CD4-positive, alpha-beta memory T cell (primary cell): ENCODE measurements around the gene RING1. TPM values are rescaled to one million over a fixed set of nuclear protein-coding genes. Genes with fewer than 3 reads are reported as not detected.
A peak's percentile ranks its signal among the peaks of the same experiment; 100 is the strongest.

Experiments
- CTCF ChIA-PET: fragments of 350-600 bp; sonication (Branson Sonifier 250); formaldehyde crosslinking; loops from one replicate; lab custom pipeline; 2021; ENCODE audit warnings: inconsistent platforms; ENCODE audit not compliant: partially characterized antibody; lab: Charles Lee
- POLR2A ChIA-PET: fragments of 350-600 bp; sonication (Branson Sonifier 250); formaldehyde crosslinking; loops from one replicate; lab custom pipeline; 2021; ENCODE audit not compliant: partially characterized antibody; lab: Charles Lee
- DNase-seq, 5 donors: peaks; one replicate each; pipeline versions ENCODE4 v3.0.0 to v3.0.0-alpha.2; 2020 to 2022; ENCODE audit warnings: mixed read lengths in 1 of 5
- H3K27ac ChIP-seq: one replicate; pipeline ENCODE4 v1.7.0; 2013; ENCODE audit warnings: low read depth, low read length
- H3K27me3 ChIP-seq: 2 replicates; pipeline ENCODE4 v1.7.0; 2013; ENCODE audit warnings: mild to moderate bottlenecking, low read length, moderate library complexity; ENCODE audit not compliant: insufficient read depth
- H3K36me3 ChIP-seq: 2 replicates; pipeline ENCODE4 v1.7.0; 2013; ENCODE audit warnings: mild to moderate bottlenecking, low read length, moderate library complexity; ENCODE audit not compliant: insufficient read depth
- H3K4me1 ChIP-seq: 2 replicates; pipeline ENCODE4 v1.7.0; 2013; ENCODE audit warnings: mild to moderate bottlenecking, low read length, moderate library complexity; ENCODE audit not compliant: insufficient read depth
- H3K4me3 ChIP-seq, 2 donors: one replicate each; pipeline ENCODE4 v1.7.0; 2013; ENCODE audit warnings: low read length in 2 of 2, mild to moderate bottlenecking in 1 of 2
- H3K9me3 ChIP-seq, 2 donors: one replicate each; pipeline ENCODE4 v1.7.0; 2013; ENCODE audit warnings: low read length in 2 of 2, control low read depth in 1 of 2; ENCODE audit not compliant: control insufficient read depth in 1 of 2
- H3K27ac Mint-ChIP-seq, 7 donors: one replicate each; pipeline ENCODE4 v1.8.0; 2020 to 2021; ENCODE audit warnings: mixed read lengths in 7 of 7, mild to moderate bottlenecking in 6 of 7, inconsistent platforms in 3 of 7, moderate library complexity in 3 of 7
- H3K27me3 Mint-ChIP-seq, 2 donors: one replicate each; pipeline ENCODE4 v1.8.0; 2020 to 2021; ENCODE audit warnings: mixed read lengths in 2 of 2
- H3K36me3 Mint-ChIP-seq, 2 donors: one replicate each; pipeline ENCODE4 v1.8.0; 2020 to 2021; ENCODE audit warnings: mixed read lengths in 2 of 2, inconsistent platforms in 1 of 2, mild to moderate bottlenecking in 1 of 2
- H3K4me1 Mint-ChIP-seq, 4 donors: one replicate each; pipeline ENCODE4 v1.8.0; 2020 to 2021; ENCODE audit warnings: mixed read lengths in 4 of 4, mild to moderate bottlenecking in 1 of 4
- H3K4me3 Mint-ChIP-seq, 8 donors: one replicate each; pipeline ENCODE4 v1.8.0; 2020 to 2021; ENCODE audit warnings: mixed read lengths in 8 of 8, mild to moderate bottlenecking in 7 of 8, moderate library complexity in 6 of 8, inconsistent platforms in 3 of 8
- H3K9me3 Mint-ChIP-seq, 8 donors: one replicate each; pipeline ENCODE4 v1.8.0; 2020 to 2021; ENCODE audit warnings: mixed read lengths in 8 of 8, mild to moderate bottlenecking in 5 of 8, inconsistent platforms in 3 of 8, moderate library complexity in 1 of 8
- intact Hi-C: fragments of 100-400 bp; cut with micrococcal nuclease; formaldehyde crosslinking; loops from one replicate; pipeline ENCODE4 v1.15.1; 2023
- polyA plus RNA-seq, 2 donors: library from polyadenylated mRNA; unstranded; fragments of 300-500 nt; fragmentation: Illumina TruSeq; gene quantifications; one replicate each; pipeline ENCODE4 v1.2.3, GENCODE V29; 2021
- total RNA-seq, 2 experiments: library from RNA; stranded (reverse); gene quantifications; one replicate each; pipeline ENCODE4 v1.2.3, GENCODE V29; 2021

Gene RING1
- total and polyA plus RNA-seq, 4 experiments from 2014 or later: 3.4 to 38.4 (median 22.3) TPM

DNA sequence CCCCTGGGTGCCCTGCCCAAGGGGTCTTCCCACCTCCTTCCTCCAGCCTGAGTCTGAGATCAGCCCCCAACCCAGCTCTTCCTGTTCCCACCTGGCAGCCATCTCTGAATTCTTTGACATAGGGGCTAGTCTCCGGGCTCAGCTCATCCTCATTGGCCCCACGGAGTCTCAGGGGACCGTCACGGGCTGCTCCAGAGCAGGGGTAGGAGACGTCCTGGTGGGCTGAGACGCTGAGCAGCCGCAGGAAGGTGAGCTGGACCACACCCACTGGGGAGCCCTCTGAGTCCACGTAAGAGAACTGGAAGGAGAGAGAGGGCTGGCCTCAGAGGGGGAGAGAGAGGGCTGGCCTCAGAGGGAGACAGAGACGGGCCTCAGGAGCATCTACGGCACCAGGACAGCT is 44.1 kb upstream of the RING1 start:
- H3K27me3 ChIP-seq: no peaks in the 10 kb centered on the region
- peaks cover 5% of the 10 kb centered on the region for H3K4me1 ChIP-seq
- no peak overlapping the region for H3K4me3 ChIP-seq
- H3K4me3 Mint-ChIP-seq: peak overlapping the region in 1 of 8 donors; percentile 51
- DNase-seq: no peak
- H3K4me1 Mint-ChIP-seq: peaks cover 1 to 11% (median 8%) of the 10 kb centered on the region in 4 donors
- no peak overlapping the region for H3K27ac ChIP-seq
- H3K36me3 ChIP-seq: no peaks in the 10 kb centered on the region
- no peaks in the 10 kb centered on the region for H3K36me3 Mint-ChIP-seq
- no peaks in the 10 kb centered on the region for H3K9me3 ChIP-seq
- CTCF ChIA-PET: interaction anchor here (1.4 to 8.5 kb wide), 3 partner anchors 15 to 84 kb away, joined by 4 to 105 read pairs (median 55); partner anchors contain the start of genes RXRB and SLC39A7
- peak overlapping the region in 1 of 7 donors; percentile 68 for H3K27ac Mint-ChIP-seq
- H3K9me3 Mint-ChIP-seq: peaks cover 0 to 2% (median 0%) of the 10 kb centered on the region in 8 donors
- POLR2A ChIA-PET: no interaction called here
- H3K27me3 Mint-ChIP-seq: peaks cover 2 to 7% of the 10 kb centered on the region in 2 donors
- intact Hi-C loops: no loop called here

- H3K4me3 ChIP-seq: no peak overlapping the region
- CTCF ChIA-PET: interaction anchor here (1.4 to 8.5 kb wide), 3 partner anchors 15 to 83 kb away, joined by 4 to 105 read pairs (median 55); partner anchors contain the start of genes RXRB and SLC39A7
- H3K4me1 Mint-ChIP-seq: peaks cover 1 to 11% (median 8%) of the 10 kb centered on the region in 4 donors
- no peaks in the 10 kb centered on the region for H3K36me3 Mint-ChIP-seq
- H3K27me3 ChIP-seq: no peaks in the 10 kb centered on the region
- POLR2A ChIA-PET: no interaction called here
- H3K27ac ChIP-seq: no peak overlapping the region
- H3K9me3 ChIP-seq: no peaks in the 10 kb centered on the region
- no peak for DNase-seq
- no peaks in the 10 kb centered on the region for H3K36me3 ChIP-seq
- H3K27me3 Mint-ChIP-seq: peaks cover 2 to 7% of the 10 kb centered on the region in 2 donors
- H3K9me3 Mint-ChIP-seq: peaks cover 0 to 2% (median 0%) of the 10 kb centered on the region in 8 donors
- intact Hi-C loops: no loop called here
- peak overlapping the region in 1 of 8 donors; percentile 43 for H3K4me3 Mint-ChIP-seq
- H3K27ac Mint-ChIP-seq: no peak overlapping the region
- peaks cover 5% of the 10 kb centered on the region for H3K4me1 ChIP-seq
These were observed 43.5 kb upstream of the RING1 start for GRCh38 chr6:33164665-33165373.

DNA sequence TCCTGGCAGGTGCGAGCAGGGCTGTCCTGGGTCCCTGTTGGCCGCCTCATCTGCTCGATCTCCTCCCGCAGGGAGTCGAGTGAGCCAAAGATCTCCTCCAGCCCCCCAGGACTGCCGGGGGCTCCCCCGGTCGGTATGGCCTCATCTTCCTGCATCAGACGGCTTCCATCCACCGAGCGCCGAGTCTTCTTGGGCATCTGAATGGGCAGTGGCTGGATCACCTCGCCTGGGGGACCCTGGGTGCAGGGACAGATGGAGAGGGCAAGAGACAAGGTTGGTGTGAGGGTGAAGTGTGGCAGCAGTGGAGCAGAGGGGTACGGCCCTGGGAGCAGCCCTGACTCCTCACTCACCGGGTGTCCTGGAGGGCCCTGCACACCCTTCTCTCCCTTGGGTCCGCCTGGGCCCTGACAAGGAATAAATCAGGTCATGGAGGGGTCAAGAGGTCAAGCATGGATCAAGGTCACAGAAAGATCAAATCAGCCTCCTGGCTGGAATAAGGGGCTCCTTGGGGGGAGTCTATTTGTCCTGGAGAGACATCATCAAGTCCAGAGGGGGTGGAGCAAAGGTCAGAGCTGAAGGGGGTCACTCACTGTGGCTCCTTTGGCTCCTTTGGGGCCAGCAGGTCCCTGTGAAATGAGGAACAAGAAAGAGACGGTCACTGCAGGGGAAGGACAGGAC is 42.6 kb upstream of the RING1 start:
- H3K4me3 Mint-ChIP-seq: no peak overlapping the region
- Histone ChIP-seq H3K9me3 (no peaks in the 10 kb centered on the region), H3K27me3 (no peaks in the 10 kb centered on the region), H3K4me1 (peaks cover 5% of the 10 kb centered on the region), H3K36me3 (no peaks in the 10 kb centered on the region), H3K27ac (no peak overlapping the region), H3K4me3 (no peak overlapping the region)
- H3K36me3 Mint-ChIP-seq: no peaks in the 10 kb centered on the region
- POLR2A ChIA-PET: no interaction called here
- intact Hi-C loops: no loop called here
- no peak overlapping the region for H3K27ac Mint-ChIP-seq
- CTCF ChIA-PET: no interaction called here
- no peak for DNase-seq
- H3K4me1 Mint-ChIP-seq: peaks cover 1 to 11% (median 8%) of the 10 kb centered on the region in 4 donors
- peaks cover 2 to 7% of the 10 kb centered on the region in 2 donors for H3K27me3 Mint-ChIP-seq
- H3K9me3 Mint-ChIP-seq: peaks cover 0 to 2% (median 0%) of the 10 kb centered on the region in 8 donors

- Mint-ChIP-seq H3K9me3 (peaks cover 0 to 2% (median 0%) of the 10 kb centered on the region in 8 donors), H3K27me3 (peaks cover 2% of the 10 kb centered on the region in 2 donors), H3K4me1 (peaks cover 1 to 7% (median 4%) of the 10 kb centered on the region in 4 donors), H3K4me3 (no peak overlapping the region), H3K36me3 (no peaks in the 10 kb centered on the region), H3K27ac (no peak overlapping the region)
- Histone ChIP-seq H3K4me1 (peaks cover 5% of the 10 kb centered on the region), H3K4me3 (no peak overlapping the region), H3K36me3 (no peaks in the 10 kb centered on the region), H3K27ac (no peak overlapping the region), H3K27me3 (no peaks in the 10 kb centered on the region), H3K9me3 (no peaks in the 10 kb centered on the region)
- ChIA-PET POLR2A (no interaction called here), CTCF (no interaction called here)
- intact Hi-C loops: no loop called here
- no peak for DNase-seq
These were observed 41.9 kb upstream of the RING1 start for GRCh38 chr6:33166363-33166762.

DNA sequence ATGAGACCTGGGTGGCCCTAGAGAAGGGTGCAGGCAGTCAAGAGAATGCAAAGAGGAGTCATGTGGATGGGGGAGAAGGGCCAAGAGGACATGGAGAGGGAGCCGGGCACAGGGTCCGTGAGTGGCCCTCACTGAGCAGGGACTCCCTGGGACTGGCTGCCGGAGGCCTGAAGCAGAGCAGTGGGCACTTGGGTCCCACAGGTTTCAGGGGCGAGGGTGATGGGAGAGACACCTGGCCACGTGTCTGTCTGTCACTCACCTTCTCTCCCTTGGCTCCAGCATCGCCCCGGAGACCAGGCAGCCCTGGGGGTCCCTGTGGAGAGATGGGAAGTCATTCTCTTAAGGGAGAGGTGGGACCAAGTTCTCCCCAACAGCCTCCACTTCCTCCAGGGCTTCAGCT is 41.5 kb upstream of the RING1 start:
- Mint-ChIP-seq H3K4me1 (peaks cover 0 to 2% (median under 1%) of the 10 kb centered on the region in 4 donors), H3K36me3 (no peaks in the 10 kb centered on the region), H3K4me3 (no peak overlapping the region), H3K9me3 (peaks cover 0 to 2% (median 0%) of the 10 kb centered on the region in 8 donors), H3K27ac (no peak overlapping the region), H3K27me3 (peaks cover 0 to 2% of the 10 kb centered on the region in 2 donors)
- POLR2A ChIA-PET: no interaction called here
- intact Hi-C loops: no loop called here
- H3K9me3 ChIP-seq: no peaks in the 10 kb centered on the region
- DNase-seq: no peak
- H3K36me3 ChIP-seq: no peaks in the 10 kb centered on the region
- H3K4me3 ChIP-seq: no peak overlapping the region
- no peak overlapping the region for H3K27ac ChIP-seq
- no peaks in the 10 kb centered on the region for H3K27me3 ChIP-seq
- CTCF ChIA-PET: no interaction called here
- peaks cover 3% of the 10 kb centered on the region for H3K4me1 ChIP-seq

DNA sequence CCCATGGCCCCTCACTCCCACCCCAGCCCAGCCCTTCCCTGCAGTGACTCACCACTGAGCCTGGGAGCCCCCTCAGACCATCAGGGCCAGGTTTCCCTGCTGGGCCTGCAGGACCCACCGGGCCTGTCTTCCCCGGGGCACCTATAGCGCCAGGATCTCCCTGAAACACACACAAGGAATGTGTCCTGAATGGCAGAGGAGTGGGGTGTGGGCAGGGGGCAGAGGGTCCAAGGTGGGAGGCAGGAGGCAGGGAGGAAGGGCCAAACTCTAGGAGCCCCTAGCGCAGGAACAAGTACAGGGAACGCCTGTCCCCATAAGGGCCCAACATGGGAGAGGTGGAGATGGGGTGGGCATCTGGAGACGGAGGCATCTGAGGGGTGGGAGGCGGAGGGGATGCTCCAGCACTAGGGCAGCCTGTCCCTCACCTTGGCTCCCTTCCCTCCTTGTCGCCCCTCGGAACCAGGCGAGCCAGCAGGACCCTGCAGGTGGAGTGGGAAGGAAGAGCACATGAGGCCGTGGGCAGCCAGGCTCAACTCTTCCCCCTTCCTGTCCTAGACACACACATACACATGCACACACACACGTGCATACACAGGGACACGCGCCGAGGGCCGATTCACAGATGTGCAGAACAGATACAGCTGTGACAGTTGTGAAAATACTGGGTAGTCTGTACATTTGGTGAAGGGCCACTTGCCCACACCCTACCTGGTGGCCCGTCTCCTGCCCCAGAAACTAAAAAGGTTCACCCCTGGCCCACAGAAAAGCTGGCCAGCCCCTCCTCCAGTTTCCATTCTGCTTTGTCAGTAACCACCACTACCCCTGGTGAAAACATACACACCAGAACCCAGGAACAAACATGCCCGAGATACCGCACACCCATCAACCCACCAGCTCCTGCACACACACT is 40.7 kb upstream of the RING1 start:
- H3K36me3 ChIP-seq: no peaks in the 10 kb centered on the region
- no peak overlapping the region for H3K4me3 Mint-ChIP-seq
- no peak overlapping the region for H3K4me3 ChIP-seq
- intact Hi-C loops: no loop called here
- no peaks in the 10 kb centered on the region for H3K4me1 Mint-ChIP-seq
- no peak for DNase-seq
- no peaks in the 10 kb centered on the region for H3K4me1 ChIP-seq
- no peaks in the 10 kb centered on the region for H3K36me3 Mint-ChIP-seq
- ChIA-PET POLR2A (interaction anchor here (1.5 kb wide), 1 partner anchor 24 kb away, joined by 4 read pairs; the partner anchor contains the start of gene COL11A2), CTCF (no interaction called here)
- H3K9me3 Mint-ChIP-seq: no peaks in the 10 kb centered on the region
- no peaks in the 10 kb centered on the region for H3K27me3 ChIP-seq
- no peaks in the 10 kb centered on the region for H3K9me3 ChIP-seq
- peak overlapping the region in 1 of 7 donors; percentile 62 for H3K27ac Mint-ChIP-seq
- H3K27ac ChIP-seq: no peak overlapping the region
- H3K27me3 Mint-ChIP-seq: peaks cover 0 to 2% of the 10 kb centered on the region in 2 donors
